IMR-90 (cell line): ENCODE data around the gene CA4.

Experiments
- BHLHE40 ChIP-seq: fragments of 150-350 bp; IDR thresholded peaks from 2 replicates; pipeline ENCODE4 v1.6.1; 2016; ENCODE audit warnings: mild to moderate bottlenecking, low read depth, low read length
- CEBPB ChIP-seq: IDR thresholded peaks from 2 replicates; pipeline ENCODE4 v1.6.1; 2012; ENCODE audit warnings: low read depth, low read length, improper control_type of control experiment
- ELK1 ChIP-seq: fragments of 150-350 bp; IDR thresholded peaks from 2 replicates; pipeline ENCODE4 v1.6.1; 2016; ENCODE audit warnings: low read depth, mild to moderate bottlenecking, low read length, moderate library complexity, borderline replicate concordance
- FOS ChIP-seq: fragments of 150-350 bp; IDR thresholded peaks from 2 replicates; pipeline ENCODE4 v1.6.1; 2016; ENCODE audit warnings: low read depth, low read length
- MXI1 ChIP-seq: IDR thresholded peaks from 2 replicates; pipeline ENCODE4 v1.6.1; 2012; ENCODE audit warnings: low read depth, mild to moderate bottlenecking, low read length, moderate library complexity, borderline replicate concordance
- NFE2L2 ChIP-seq: fragments of 150-350 bp; IDR thresholded peaks from 2 replicates; pipeline ENCODE4 v1.6.1; 2016; ENCODE audit warnings: low read depth, mild to moderate bottlenecking, low read length
- POLR2A ChIP-seq: IDR thresholded peaks from 2 replicates; pipeline ENCODE4 v1.6.1; 2012; ENCODE audit warnings: mild to moderate bottlenecking, low read depth, low read length
- RAD21 ChIP-seq: IDR thresholded peaks from 2 replicates; pipeline ENCODE4 v1.6.1; 2012; ENCODE audit warnings: low read length, improper control_type of control experiment
- RFX5 ChIP-seq: IDR thresholded peaks from 2 replicates; pipeline ENCODE4 v1.8.0; 2012; ENCODE audit warnings: low read depth, mild to moderate bottlenecking, low read length, moderate library complexity
- SMC3 ChIP-seq: fragments of 150-350 bp; IDR thresholded peaks from 2 replicates; pipeline ENCODE4 v1.6.1; 2016; ENCODE audit warnings: low read depth, mild to moderate bottlenecking, antibody characterized with exemption, low read length, moderate library complexity
- USF2 ChIP-seq: fragments of 150-350 bp; IDR thresholded peaks from 2 replicates; pipeline ENCODE4 v1.6.1; 2017; ENCODE audit warnings: mild to moderate bottlenecking, antibody characterized with exemption, low read length, low read depth
- TF ChIP-seq, protein P1 (sequence below): conservative IDR thresholded peaks from 2 replicates; pipeline ENCODE4 v1.5.1; 2012; ENCODE audit warnings: mild to moderate bottlenecking, low read depth, low read length, improper control_type of control experiment

GRCh38 chr17:60159479-60159866, 9.7 kb downstream of the CA4 start:
- TF ChIP-seq MXI1 (no peak), NFE2L2 (no peak), RFX5 (no peak), SMC3 (no peak), CEBPB (no peak), RAD21 (no peak), POLR2A (no peak), USF2 (no peak), ELK1 (no peak), BHLHE40 (no peak), FOS (no peak)
- TF ChIP-seq, protein P1, sequence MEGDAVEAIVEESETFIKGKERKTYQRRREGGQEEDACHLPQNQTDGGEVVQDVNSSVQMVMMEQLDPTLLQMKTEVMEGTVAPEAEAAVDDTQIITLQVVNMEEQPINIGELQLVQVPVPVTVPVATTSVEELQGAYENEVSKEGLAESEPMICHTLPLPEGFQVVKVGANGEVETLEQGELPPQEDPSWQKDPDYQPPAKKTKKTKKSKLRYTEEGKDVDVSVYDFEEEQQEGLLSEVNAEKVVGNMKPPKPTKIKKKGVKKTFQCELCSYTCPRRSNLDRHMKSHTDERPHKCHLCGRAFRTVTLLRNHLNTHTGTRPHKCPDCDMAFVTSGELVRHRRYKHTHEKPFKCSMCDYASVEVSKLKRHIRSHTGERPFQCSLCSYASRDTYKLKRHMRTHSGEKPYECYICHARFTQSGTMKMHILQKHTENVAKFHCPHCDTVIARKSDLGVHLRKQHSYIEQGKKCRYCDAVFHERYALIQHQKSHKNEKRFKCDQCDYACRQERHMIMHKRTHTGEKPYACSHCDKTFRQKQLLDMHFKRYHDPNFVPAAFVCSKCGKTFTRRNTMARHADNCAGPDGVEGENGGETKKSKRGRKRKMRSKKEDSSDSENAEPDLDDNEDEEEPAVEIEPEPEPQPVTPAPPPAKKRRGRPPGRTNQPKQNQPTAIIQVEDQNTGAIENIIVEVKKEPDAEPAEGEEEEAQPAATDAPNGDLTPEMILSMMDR = no peak
